Left lobe of liver (tissue), 2 donors: ENCODE results near the gene ANXA2R. TPM values are rescaled to one million over a fixed set of nuclear protein-coding genes. Genes with fewer than 3 reads are reported as not detected.
A peak's percentile ranks its signal among the peaks of the same experiment; 100 is the strongest.

Source experiments
- ATAC-seq: fragments of 200-7000 bp; cut with Tn5 transposase; one replicate; pipeline ENCODE4 v1.9.1; 2020; ENCODE audit warnings: mild to moderate bottlenecking, moderate library complexity
- DNase-seq: peaks from one replicate; pipeline ENCODE4 v3.0.0-alpha.2; 2020; ENCODE audit warnings: low spot score
- total RNA-seq: library from RNA; stranded (reverse); gene quantifications from one replicate; pipeline ENCODE4 v1.2.1, GENCODE V29; 2021
- donor health status: DM: no; HTN: no; CAD: no; lungs with moderate emphysema.
- donor health status: DM: no; HTN: yes; CAD: no.

The ANXA2R gene
- total RNA-seq, 1 donor from 2014 or later = 0.35 TPM

GRCh38 chr5:43006424-43007202, 33.5 kb downstream of the ANXA2R start:
- DNase-seq (no peak), ATAC-seq (no peak)

GRCh38 chr5:43005031-43005430, 35.1 kb downstream of the ANXA2R start:
- ATAC-seq = no peak
- DNase-seq = no peak

- no peak for DNase-seq
- ATAC-seq = no peak
These were observed 38.4 kb downstream of the ANXA2R start for GRCh38 chr5:43001748-43002147.

- DNase-seq (no peak), ATAC-seq (no peak)
These were observed 39.2 kb downstream of the ANXA2R start for GRCh38 chr5:43000914-43001313.

- no peak for DNase-seq
- ATAC-seq = peak; percentile 38
These were observed 39.8 kb downstream of the ANXA2R start for GRCh38 chr5:43000111-43000840.

- ATAC-seq = no peak
- no peak for DNase-seq
These were observed 44.8 kb downstream of the ANXA2R start for GRCh38 chr5:42995360-42995751.

GRCh38 chr5:42994555-42995359, 45.4 kb downstream of the ANXA2R start:
- ATAC-seq (peak; percentile 81), DNase-seq (peak; percentile 70)

- ATAC-seq (no peak), DNase-seq (no peak)
These were observed 45.9 kb downstream of the ANXA2R start for GRCh38 chr5:42994246-42994554.

- DNase-seq = no peak
- ATAC-seq = no peak
These were observed 46.4 kb downstream of the ANXA2R start for GRCh38 chr5:42993516-42994245.

GRCh38 chr5:42992088-42992879, 47.8 kb downstream of the ANXA2R start:
- DNase-seq = peak; percentile 75
- ATAC-seq = peak; percentile 72

- no peak for DNase-seq
- ATAC-seq = no peak
These were observed 48.6 kb downstream of the ANXA2R start for GRCh38 chr5:42991404-42992087.

GRCh38 chr5:42990892-42991291, 49.2 kb downstream of the ANXA2R start:
- no peak for DNase-seq
- ATAC-seq = no peak

Other genes with a start within 250 kb of the ANXA2R start
- gene SELENOP, start 228.4 kb downstream of the ANXA2R start, total RNA-seq = 2,099 TPM
- gene ZNF131, start 80.6 kb upstream of the ANXA2R start, total RNA-seq = 12.4 TPM
- gene NIM1K, start 151.9 kb upstream of the ANXA2R start, total RNA-seq = 0.50 TPM